Measurements from ENCODE around the gene NFU1. TPM values are rescaled to one million over a fixed set of nuclear protein-coding genes. Genes with fewer than 3 reads are reported as not detected.
"Not testable (repeated sequence)": the region's sequence is repeated elsewhere in the genome, so short reads cannot be mapped to it uniquely, and the experiment has no call there.

The NFU1 gene
- total RNA-seq, 1 donor from 2014 or later: 24.3 TPM

DNA sequence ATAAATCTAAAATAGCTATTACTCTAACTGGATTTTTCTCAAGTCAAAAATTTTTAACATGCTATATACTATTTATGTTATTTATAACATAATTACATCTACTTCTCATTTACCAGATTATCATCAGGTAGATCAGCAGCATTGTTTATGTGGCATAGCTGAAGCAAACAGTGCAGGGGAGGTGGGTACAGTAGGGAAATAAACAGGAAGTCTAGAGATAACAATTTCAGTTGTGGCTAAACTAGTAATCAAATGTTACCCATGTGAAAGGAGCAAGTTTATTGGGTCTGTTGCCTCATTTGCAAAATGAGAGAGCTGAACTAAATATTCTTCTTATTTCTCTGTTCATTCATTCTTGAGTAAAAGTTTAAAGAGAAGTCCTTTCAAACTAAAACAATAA lies 77.9 kb downstream of the NFU1 start:
- CTCF ChIA-PET: no interaction called here
- ATAC-seq (ENCODE audit: low read depth) (no peak), DNase-seq (no peak)
- POLR2A ChIA-PET: no interaction called here
- Mint-ChIP-seq H3K4me1 (no peaks in the 10 kb centered on the region), H3K9me3 (no peaks in the 10 kb centered on the region), H3K27me3 (no peaks in the 10 kb centered on the region), H3K27ac (no peak overlapping the region), H3K4me3 (no peak overlapping the region), H3K36me3 (ENCODE audit: low read depth) (peaks cover 69% of the 10 kb centered on the region)
- intact Hi-C loops (cut with micrococcal nuclease): no loop called here
- no peak for TF ChIP-seq CTCF (IDR thresholded peaks at IDR 0.05)

- Mint-ChIP-seq H3K4me1 (no peaks in the 10 kb centered on the region), H3K27me3 (no peaks in the 10 kb centered on the region), H3K36me3 (ENCODE audit: low read depth) (peaks cover 74% of the 10 kb centered on the region), H3K27ac (no peak overlapping the region), H3K4me3 (no peak overlapping the region), H3K9me3 (no peaks in the 10 kb centered on the region)
- intact Hi-C loops (cut with micrococcal nuclease): no loop called here
- ATAC-seq (ENCODE audit: low read depth) (no peak), DNase-seq (no peak)
- ChIA-PET POLR2A (interaction anchor here (0.5 kb wide), 1 partner anchor 466 kb away, joined by 3 read pairs; no protein-coding TSS in a partner anchor), CTCF (no interaction called here)
- TF ChIP-seq CTCF (IDR thresholded peaks at IDR 0.05): no peak
These were observed 78.3 kb downstream of the NFU1 start for GRCh38 chr2:69358914-69359313.

DNA sequence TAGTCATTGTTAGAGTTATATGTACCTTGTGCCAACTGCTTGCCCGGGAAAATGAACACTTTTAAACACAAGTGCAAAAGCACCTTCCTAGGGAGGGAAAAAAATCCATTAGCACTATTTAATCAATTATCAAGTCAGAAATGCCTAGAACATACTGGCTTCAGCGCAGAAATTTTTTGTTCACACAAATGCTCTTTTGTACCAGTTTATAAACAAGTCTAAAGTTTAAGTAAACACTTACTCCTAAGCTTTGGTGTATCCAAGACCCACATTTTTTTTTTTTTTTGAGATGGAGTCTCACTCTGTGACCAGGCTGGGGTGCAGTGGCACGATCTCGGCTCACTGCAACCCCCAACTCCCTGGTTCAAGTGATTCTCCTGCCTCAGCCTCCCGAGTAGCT lies 80.8 kb downstream of the NFU1 start:
- H3K36me3 Mint-ChIP-seq (ENCODE audit: low read depth): peaks cover 65% of the 10 kb centered on the region
- H3K4me3 Mint-ChIP-seq: no peak overlapping the region
- CTCF ChIA-PET: no interaction called here
- H3K27ac Mint-ChIP-seq: no peak overlapping the region
- DNase-seq (no peak), ATAC-seq (ENCODE audit: low read depth) (no peak)
- TF ChIP-seq CTCF (IDR thresholded peaks at IDR 0.05): no peak
- POLR2A ChIA-PET: no interaction called here
- intact Hi-C loops (cut with micrococcal nuclease): no loop called here
- H3K27me3 Mint-ChIP-seq: no peaks in the 10 kb centered on the region
- no peaks in the 10 kb centered on the region for H3K9me3 Mint-ChIP-seq
- no peaks in the 10 kb centered on the region for H3K4me1 Mint-ChIP-seq

- intact Hi-C loops (cut with micrococcal nuclease); POLR2A ChIA-PET: not testable (repeated sequence)
These were observed 82.3 kb downstream of the NFU1 start for GRCh38 chr2:69354976-69355375.

GRCh38 chr2:69353360-69353759 lies 83.9 kb downstream of the NFU1 start:
- no peak for ATAC-seq (ENCODE audit: low read depth)
- Mint-ChIP-seq H3K36me3 (ENCODE audit: low read depth) (peaks cover 64% of the 10 kb centered on the region), H3K4me3 (no peak overlapping the region), H3K9me3 (no peaks in the 10 kb centered on the region), H3K4me1 (no peaks in the 10 kb centered on the region), H3K27ac (no peak overlapping the region), H3K27me3 (no peaks in the 10 kb centered on the region)
- ChIA-PET CTCF (no interaction called here), POLR2A (no interaction called here)
- intact Hi-C loops (cut with micrococcal nuclease): no loop called here
- DNase-seq: no peak
- no peak for TF ChIP-seq CTCF (IDR thresholded peaks at IDR 0.05)

More at GRCh38 chr2:69354976-69355375, 82.3 kb downstream of the NFU1 start:
- H3K4me1 Mint-ChIP-seq; H3K4me3 Mint-ChIP-seq; ATAC-seq (ENCODE audit: low read depth); DNase-seq; H3K9me3 Mint-ChIP-seq; H3K27ac Mint-ChIP-seq; H3K27me3 Mint-ChIP-seq: not testable (repeated sequence)
- CTCF ChIA-PET: interaction anchor here (0.6 kb wide), 1 partner anchor 867 kb away, joined by 3 read pairs; no protein-coding TSS in a partner anchor
- peaks cover 61% of the 10 kb centered on the region for H3K36me3 Mint-ChIP-seq (ENCODE audit: low read depth)

- ChIA-PET POLR2A (no interaction called here), CTCF (no interaction called here)
- H3K4me1 Mint-ChIP-seq: no peaks in the 10 kb centered on the region
- H3K27me3 Mint-ChIP-seq: no peaks in the 10 kb centered on the region
- DNase-seq (no peak), ATAC-seq (ENCODE audit: low read depth) (no peak)
- TF ChIP-seq CTCF (IDR thresholded peaks at IDR 0.05): no peak
- intact Hi-C loops (cut with micrococcal nuclease): no loop called here
- no peak overlapping the region for H3K27ac Mint-ChIP-seq
- H3K36me3 Mint-ChIP-seq (ENCODE audit: low read depth): peaks cover 62% of the 10 kb centered on the region
- no peaks in the 10 kb centered on the region for H3K9me3 Mint-ChIP-seq
- no peak overlapping the region for H3K4me3 Mint-ChIP-seq
These were observed 88.5 kb downstream of the NFU1 start for GRCh38 chr2:69348781-69349180.

Measured in activated B cell treated with CpG ODN at 0.5 μM for 24 hours (primary cell).